PFSK-1 (cell line): ENCODE measurements around the gene KCNG4.

Source experiments
- FOXP2 ChIP-seq: optimal IDR thresholded peaks from 2 replicates; pipeline ENCODE3; 2011; ENCODE audit warnings: borderline replicate concordance, control low read depth, inconsistent platforms; ENCODE audit not compliant: insufficient read depth; ENCODE audit errors: extremely low read length, extremely low read depth
- POLR2AphosphoS5 ChIP-seq: IDR thresholded peaks from 2 replicates; pipeline ENCODE4 v1.6.1; 2012; ENCODE audit warnings: low read depth, mild to moderate bottlenecking, control low read depth, low read length, moderate library complexity
- SIN3A ChIP-seq: IDR thresholded peaks from 2 replicates; pipeline ENCODE4 v1.6.1; 2012; ENCODE audit warnings: mild to moderate bottlenecking, low read length, moderate library complexity, borderline replicate concordance; ENCODE audit not compliant: insufficient read depth
- TAF1 ChIP-seq: IDR thresholded peaks from 2 replicates; pipeline ENCODE4 v1.6.1; 2012; ENCODE audit warnings: low read length, control low read depth, borderline replicate concordance; ENCODE audit not compliant: insufficient read depth
- TF ChIP-seq, protein P1 (sequence below), 2 experiments: IDR thresholded peaks; 2 replicates each; pipeline versions ENCODE4 v1.6.1 to v1.8.0; 2011 to 2012; ENCODE audit warnings: low read depth in 2 of 2, low read length in 2 of 2, control low read depth in 1 of 2, inconsistent platforms in 1 of 2, mild to moderate bottlenecking in 1 of 2, moderate library complexity in 1 of 2; ENCODE audit not compliant: insufficient read depth in 1 of 2

The KCNG4 gene

DNA sequence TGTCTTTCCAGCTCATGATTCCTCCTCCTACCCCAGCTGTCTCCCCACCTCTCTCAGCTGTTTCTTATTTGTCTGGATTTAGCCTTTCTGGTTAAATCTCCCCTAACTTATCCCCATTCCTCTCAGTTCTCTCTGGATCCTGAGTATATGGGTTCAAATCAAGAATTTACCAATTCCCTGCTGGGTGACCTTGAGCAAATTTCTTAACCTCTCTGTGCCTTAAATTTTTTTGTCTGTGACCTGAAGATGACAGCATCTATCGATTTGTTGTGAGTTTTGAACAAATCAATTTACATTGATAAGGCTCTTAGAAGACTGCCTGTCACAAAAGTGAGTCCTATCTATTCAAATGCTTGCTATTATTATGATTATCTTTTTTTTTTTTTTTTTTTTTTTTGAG is 2.0 kb upstream of the KCNG4 start:
- TF ChIP-seq TAF1 = no peak
- no peak for TF ChIP-seq SIN3A
- TF ChIP-seq FOXP2 = no peak
- no peak for TF ChIP-seq POLR2AphosphoS5
- TF ChIP-seq, protein P1, sequence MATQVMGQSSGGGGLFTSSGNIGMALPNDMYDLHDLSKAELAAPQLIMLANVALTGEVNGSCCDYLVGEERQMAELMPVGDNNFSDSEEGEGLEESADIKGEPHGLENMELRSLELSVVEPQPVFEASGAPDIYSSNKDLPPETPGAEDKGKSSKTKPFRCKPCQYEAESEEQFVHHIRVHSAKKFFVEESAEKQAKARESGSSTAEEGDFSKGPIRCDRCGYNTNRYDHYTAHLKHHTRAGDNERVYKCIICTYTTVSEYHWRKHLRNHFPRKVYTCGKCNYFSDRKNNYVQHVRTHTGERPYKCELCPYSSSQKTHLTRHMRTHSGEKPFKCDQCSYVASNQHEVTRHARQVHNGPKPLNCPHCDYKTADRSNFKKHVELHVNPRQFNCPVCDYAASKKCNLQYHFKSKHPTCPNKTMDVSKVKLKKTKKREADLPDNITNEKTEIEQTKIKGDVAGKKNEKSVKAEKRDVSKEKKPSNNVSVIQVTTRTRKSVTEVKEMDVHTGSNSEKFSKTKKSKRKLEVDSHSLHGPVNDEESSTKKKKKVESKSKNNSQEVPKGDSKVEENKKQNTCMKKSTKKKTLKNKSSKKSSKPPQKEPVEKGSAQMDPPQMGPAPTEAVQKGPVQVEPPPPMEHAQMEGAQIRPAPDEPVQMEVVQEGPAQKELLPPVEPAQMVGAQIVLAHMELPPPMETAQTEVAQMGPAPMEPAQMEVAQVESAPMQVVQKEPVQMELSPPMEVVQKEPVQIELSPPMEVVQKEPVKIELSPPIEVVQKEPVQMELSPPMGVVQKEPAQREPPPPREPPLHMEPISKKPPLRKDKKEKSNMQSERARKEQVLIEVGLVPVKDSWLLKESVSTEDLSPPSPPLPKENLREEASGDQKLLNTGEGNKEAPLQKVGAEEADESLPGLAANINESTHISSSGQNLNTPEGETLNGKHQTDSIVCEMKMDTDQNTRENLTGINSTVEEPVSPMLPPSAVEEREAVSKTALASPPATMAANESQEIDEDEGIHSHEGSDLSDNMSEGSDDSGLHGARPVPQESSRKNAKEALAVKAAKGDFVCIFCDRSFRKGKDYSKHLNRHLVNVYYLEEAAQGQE (IDR thresholded peaks at IDR 0.05; ENCODE audit: insufficient read depth in 1 of 2, low read depth in 2 of 2, low read length in 2 of 2) = no peak

- TF ChIP-seq POLR2AphosphoS5 = no peak
- no peak for TF ChIP-seq FOXP2
- no peak for TF ChIP-seq TAF1
- no peak for TF ChIP-seq SIN3A
- TF ChIP-seq, protein P1 (IDR thresholded peaks at IDR 0.05; ENCODE audit: insufficient read depth in 1 of 2, low read depth in 2 of 2, low read length in 2 of 2) = no peak
These were observed 643 bp upstream of the KCNG4 start for GRCh38 chr16:84240455-84240854.

GRCh38 chr16:84239141-84239769 is 557 bp downstream of the KCNG4 start:
- TF ChIP-seq, protein P1 (IDR thresholded peaks at IDR 0.05; ENCODE audit: insufficient read depth in 1 of 2, low read depth in 2 of 2, low read length in 2 of 2) = no peak
- TF ChIP-seq TAF1 (no peak), SIN3A (no peak), POLR2AphosphoS5 (no peak), FOXP2 (no peak)

GRCh38 chr16:84237994-84238750 is 1.6 kb downstream of the KCNG4 start:
- TF ChIP-seq TAF1 (no peak), SIN3A (no peak), POLR2AphosphoS5 (no peak), FOXP2 (no peak)
- TF ChIP-seq, protein P1 (IDR thresholded peaks at IDR 0.05; ENCODE audit: insufficient read depth in 1 of 2, low read depth in 2 of 2, low read length in 2 of 2) = no peak
